GM10266 (cell line): ENCODE data around the gene SPATA46.

Experiments
- DNase-seq: peaks from one replicate; pipeline ENCODE4 v3.0.0; 2012; ENCODE audit errors: extremely low spot score
- CTCF ChIP-seq: IDR thresholded peaks from 2 replicates; pipeline ENCODE4 v1.5.1; 2012; ENCODE audit warnings: mild to moderate bottlenecking, low read depth; ENCODE audit not compliant: control insufficient read depth, insufficient read depth; ENCODE audit errors: missing control alignments

SPATA46 gene

GRCh38 chr1:162371611-162372010 is 5.0 kb downstream of the SPATA46 start:
- no peak for DNase-seq
- no peak for TF ChIP-seq CTCF

DNA sequence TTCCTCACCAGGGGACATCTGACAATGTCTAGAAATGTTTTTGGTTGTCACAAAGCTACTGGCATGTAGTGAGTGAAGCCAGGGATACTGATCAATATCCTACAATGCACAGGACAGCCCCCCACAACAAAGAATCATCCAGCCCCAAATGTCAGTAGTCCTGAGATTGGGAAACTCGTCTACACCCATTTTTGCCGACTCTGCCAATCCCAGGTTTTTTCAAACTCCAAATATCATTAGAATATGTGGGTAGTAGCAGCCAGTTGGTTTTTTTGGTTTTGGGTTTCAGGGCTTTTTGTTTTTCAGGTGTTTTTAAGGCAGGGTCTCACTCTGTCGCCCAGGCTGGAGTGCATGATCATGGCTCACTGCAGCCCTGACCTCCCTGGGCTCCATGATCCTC is 5.9 kb downstream of the SPATA46 start:
- TF ChIP-seq CTCF: no peak
- DNase-seq: no peak

DNA sequence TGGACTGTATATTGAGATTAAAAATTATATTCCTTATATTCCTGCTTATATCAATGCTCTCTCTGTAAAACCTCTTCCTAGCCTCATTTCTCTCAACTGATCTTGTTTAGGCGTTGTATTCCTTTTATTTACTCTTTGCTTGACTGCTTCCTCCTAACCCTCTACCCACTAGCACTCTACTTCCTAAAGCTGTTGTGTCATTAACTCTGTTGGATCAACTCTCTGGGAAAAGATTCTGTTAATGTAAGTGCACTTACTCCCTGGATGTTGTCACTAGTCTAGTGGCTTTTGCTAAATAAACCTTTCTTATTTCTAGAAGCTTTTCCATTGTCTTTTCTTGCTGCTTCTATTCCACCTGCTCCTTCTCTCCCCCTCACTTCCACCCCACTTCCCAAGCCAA is 6.5 kb downstream of the SPATA46 start:
- DNase-seq: no peak
- no peak for TF ChIP-seq CTCF

DNA sequence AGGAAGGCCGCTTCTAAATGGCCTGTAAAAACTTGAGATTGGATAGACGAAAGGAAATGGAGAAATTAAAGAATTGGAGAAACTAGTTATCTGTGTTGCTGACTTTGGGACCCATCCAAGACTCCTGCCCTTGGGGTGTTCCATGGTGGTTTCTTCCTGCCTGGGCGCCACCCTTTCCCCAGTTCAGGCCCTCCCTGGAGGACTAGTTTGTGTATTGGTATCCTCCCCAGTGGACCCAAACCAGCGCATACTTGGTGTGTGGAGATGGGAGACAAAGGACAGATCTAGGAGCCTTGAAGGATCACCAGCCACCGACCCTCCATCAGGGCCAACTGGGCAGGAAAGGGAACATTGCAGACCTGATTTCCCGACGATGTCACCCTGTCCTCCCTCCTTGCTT is 7.1 kb downstream of the SPATA46 start:
- DNase-seq: no peak

GRCh38 chr1:162368451-162368850 is 8.2 kb downstream of the SPATA46 start:
- TF ChIP-seq CTCF: no peak
- DNase-seq: no peak

More for the DNA sequence above, 7.1 kb downstream of the SPATA46 start:
- TF ChIP-seq CTCF: no peak

DNA sequence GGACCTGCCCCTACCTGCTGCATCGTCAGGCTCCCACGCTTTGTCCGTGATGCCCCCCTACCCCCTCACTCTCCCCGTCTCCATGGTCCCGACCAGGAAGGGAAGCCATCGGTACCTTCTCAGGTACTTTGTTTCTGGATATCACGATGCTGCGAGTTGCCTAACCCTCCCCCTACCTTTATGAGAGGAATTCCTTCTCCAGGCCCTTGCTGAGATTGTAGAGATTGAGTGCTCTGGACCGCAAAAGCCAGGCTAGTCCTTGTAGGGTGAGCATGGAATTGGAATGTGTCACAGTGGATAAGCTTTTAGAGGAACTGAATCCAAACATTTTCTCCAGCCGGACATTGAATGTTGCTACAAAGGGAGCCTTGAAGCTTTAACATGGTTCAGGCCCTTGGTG is 8.9 kb downstream of the SPATA46 start:
- DNase-seq: no peak
- TF ChIP-seq CTCF: no peak

- DNase-seq: no peak
Measured at GRCh38 chr1:162367073-162367472, 9.6 kb downstream of the SPATA46 start.

More at GRCh38 chr1:162367073-162367472, 9.6 kb downstream of the SPATA46 start:
- TF ChIP-seq CTCF: no peak
